HG02588 (cell line): ENCODE results near the gene CCNK.

ENCODE experiments used
- ATAC-seq: cut with Tn5 transposase; IDR thresholded peaks from one replicate; pipeline ENCODE4 v1.9.1; 2021; ENCODE audit warnings: mild to moderate bottlenecking, moderate library complexity; ENCODE audit not compliant: unreplicated experiment

CCNK gene

GRCh38 chr14:99518441-99519346 lies 37.5 kb downstream of the CCNK start:
- ATAC-seq = no peak

GRCh38 chr14:99519347-99519881 lies 38.2 kb downstream of the CCNK start:
- no peak for ATAC-seq

- ATAC-seq = no peak
Measured at GRCh38 chr14:99519931-99520421, 38.8 kb downstream of the CCNK start.

GRCh38 chr14:99520571-99521081 lies 39.4 kb downstream of the CCNK start:
- ATAC-seq = no peak

- no peak for ATAC-seq
Measured at GRCh38 chr14:99521176-99522024, 40.2 kb downstream of the CCNK start.

- ATAC-seq = no peak
Measured at GRCh38 chr14:99522025-99522401, 40.8 kb downstream of the CCNK start.

GRCh38 chr14:99522457-99522891 lies 41.3 kb downstream of the CCNK start:
- ATAC-seq = no peak

- ATAC-seq = no peak
Measured at GRCh38 chr14:99522934-99523703, 41.9 kb downstream of the CCNK start.

GRCh38 chr14:99523704-99524055 lies 42.5 kb downstream of the CCNK start:
- no peak for ATAC-seq

- ATAC-seq = no peak
Measured at GRCh38 chr14:99524091-99524661, 43.0 kb downstream of the CCNK start.

GRCh38 chr14:99524804-99525698 lies 43.8 kb downstream of the CCNK start:
- no peak for ATAC-seq

GRCh38 chr14:99525699-99526080 lies 44.5 kb downstream of the CCNK start:
- no peak for ATAC-seq

- no peak for ATAC-seq
Measured at GRCh38 chr14:99527026-99527425, 45.8 kb downstream of the CCNK start.

- ATAC-seq = no peak
Measured at GRCh38 chr14:99527427-99528076, 46.3 kb downstream of the CCNK start.

- no peak for ATAC-seq
Measured at GRCh38 chr14:99529899-99530298, 48.7 kb downstream of the CCNK start.

- no peak for ATAC-seq
Measured at GRCh38 chr14:99530407-99531155, 49.4 kb downstream of the CCNK start.

- no peak for ATAC-seq
Measured at GRCh38 chr14:99531251-99532096, 50.3 kb downstream of the CCNK start.
